GM19025 (cell line): ENCODE results near the gene CA11.
A peak's percentile ranks its signal among the peaks of the same experiment; 100 is the strongest.
"Not testable (repeated sequence)": the region's sequence is repeated elsewhere in the genome, so short reads cannot be mapped to it uniquely, and the experiment has no call there.

ENCODE experiments used
- ATAC-seq: cut with Tn5 transposase; IDR thresholded peaks from one replicate; pipeline ENCODE4 v1.9.1; 2021; ENCODE audit warnings: mild to moderate bottlenecking, low read depth, moderate library complexity; ENCODE audit not compliant: unreplicated experiment

The CA11 gene

GRCh38 chr19:48644839-48645619 lies 958 bp downstream of the CA11 start:
- ATAC-seq, result no peak

DNA sequence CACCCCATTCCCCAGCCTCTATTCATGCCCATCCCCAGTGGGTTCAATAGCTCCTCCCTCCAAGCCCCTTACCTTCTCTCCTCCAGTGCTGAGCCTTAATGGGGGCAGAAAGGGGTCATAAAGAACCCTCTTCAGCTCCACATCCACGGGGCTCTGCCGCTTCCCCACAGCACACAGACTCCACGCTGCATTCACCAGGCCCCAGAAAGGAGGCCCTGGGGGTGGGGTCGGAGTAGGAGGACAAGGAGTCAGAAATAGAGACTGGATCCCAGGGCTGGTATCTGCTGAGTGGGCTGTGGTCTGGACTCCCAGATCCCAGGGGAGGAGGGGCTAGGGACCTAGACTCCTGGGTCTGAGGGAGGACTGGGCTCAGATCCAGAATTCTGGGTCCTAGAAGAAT lies 1.6 kb downstream of the CA11 start:
- ATAC-seq, result no peak

DNA sequence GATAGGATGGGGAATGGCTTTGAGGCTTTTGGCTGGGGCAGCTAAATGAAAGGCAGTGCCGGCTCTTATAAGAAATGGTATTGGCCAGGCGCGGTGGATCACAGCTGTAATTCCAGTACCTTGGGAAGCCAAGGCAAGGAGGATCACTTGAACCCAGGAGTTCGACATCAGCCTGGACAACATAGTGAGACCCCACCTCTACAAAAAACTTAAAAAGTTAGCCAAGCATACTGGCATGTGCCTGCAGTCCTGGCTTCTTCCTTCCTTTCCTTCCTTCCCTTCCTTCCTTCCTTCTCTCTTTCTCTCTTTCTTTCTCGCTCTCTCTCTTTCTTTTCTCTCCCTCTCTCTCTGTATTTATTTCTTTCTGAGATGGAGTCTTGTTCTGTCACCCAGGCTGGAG lies 3.1 kb downstream of the CA11 start:
- ATAC-seq, result no peak

GRCh38 chr19:48641850-48642249 lies 4.1 kb downstream of the CA11 start:
- no peak for ATAC-seq

GRCh38 chr19:48639483-48640375 lies 6.3 kb downstream of the CA11 start:
- no peak for ATAC-seq

DNA sequence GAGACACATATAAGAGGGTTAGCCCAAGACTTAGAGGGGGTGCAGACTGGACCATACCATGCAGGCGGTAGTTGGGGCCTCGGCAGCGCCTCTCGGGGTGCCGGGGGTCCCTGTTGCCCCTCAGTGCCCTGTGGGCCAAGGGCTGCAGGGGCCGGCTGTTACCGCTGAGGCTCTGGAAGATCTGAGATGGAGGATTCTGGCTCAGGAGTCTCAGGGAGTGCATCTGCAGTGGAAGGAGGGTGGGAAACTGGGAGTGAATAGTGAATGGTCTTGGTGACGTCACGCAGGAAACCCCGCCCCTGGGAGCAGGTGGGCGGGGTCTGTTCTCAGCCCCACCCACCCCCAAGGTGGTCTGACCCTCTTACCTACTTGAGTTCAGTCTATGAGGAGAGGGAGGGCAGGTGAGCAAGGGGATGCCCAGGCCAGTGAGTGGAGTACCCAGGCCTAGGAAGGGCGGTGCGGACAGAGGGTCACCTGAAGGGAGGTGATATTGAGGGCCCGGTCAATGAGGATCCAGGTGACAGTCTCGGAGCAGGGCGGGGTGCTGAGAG lies 7.1 kb downstream of the CA11 start:
- ATAC-seq, result no peak

DNA sequence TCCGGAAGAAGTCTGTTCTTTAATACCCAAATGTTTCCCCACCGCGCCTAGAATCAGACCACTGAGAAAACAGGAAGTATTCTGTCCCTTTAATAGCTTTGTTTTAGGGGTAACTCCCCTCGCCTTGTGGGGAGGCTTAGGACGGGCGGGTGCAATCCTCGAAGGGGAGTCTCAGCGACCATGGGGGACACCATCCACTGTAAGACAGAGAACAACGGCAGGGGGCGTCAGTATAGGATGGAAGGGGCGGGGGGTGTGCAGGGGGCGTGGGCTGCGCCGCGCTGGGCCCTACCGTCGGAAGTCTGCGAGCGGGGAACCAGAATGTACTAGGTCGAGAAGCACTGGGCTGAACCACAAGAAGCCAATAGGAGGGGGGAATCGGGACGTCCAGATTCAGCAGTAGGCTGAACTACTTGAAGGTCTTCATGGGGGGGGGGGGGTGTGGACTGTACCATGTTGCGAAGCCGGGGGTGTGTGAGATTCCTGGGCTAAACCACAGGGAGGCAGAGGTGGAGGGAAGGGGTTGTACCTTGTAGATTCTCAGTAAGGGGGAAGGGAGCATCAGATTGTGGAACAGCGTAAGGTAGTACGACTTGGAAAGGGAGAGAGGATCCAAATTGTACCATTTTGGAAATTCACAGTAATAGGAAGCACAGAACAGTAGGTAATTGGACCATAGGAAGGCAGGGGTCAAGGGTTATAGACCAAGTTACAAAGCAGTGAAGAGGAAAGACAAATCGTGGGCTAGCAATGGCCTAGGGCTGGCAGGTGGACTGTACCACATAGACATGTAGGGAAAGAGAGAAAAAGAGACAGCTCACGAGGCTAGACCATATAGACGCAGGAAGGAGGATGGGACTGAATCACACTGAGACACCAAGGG lies 7.8 kb downstream of the CA11 start:
- ATAC-seq, result no peak

DNA sequence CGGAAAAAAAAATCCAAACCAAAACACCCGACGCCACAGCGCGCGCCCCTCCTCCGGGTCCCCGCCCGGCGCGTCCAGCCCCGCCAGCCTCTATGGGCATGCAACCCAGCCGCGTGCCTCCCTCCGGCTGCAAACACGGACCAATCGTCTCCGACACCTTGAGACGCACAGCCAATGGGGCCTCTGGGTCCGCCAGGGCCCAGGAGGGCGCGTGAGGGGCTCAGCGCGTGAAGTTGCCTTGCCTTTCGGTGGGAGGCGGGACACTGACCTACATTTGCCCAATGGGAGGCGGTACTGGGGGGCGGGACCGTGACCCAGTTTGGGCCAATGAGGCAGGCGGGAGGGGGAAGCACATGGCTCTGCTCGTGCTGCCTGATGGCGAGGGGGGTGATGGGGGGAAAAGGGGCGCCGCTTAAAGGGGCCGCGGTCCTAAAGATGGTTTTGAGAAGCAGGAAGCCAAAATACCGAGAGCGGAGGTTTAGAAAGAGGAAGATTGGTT lies 8.5 kb downstream of the CA11 start:
- ATAC-seq, result peak; percentile 74

- ATAC-seq, result no peak
Measured at GRCh38 chr19:48636859-48637448, 9.0 kb downstream of the CA11 start, which contains the start of gene DBP. DBP (minus strand) TSS chr19:48637379; CDS start chr19:48636994, 385 bp downstream.

DNA sequence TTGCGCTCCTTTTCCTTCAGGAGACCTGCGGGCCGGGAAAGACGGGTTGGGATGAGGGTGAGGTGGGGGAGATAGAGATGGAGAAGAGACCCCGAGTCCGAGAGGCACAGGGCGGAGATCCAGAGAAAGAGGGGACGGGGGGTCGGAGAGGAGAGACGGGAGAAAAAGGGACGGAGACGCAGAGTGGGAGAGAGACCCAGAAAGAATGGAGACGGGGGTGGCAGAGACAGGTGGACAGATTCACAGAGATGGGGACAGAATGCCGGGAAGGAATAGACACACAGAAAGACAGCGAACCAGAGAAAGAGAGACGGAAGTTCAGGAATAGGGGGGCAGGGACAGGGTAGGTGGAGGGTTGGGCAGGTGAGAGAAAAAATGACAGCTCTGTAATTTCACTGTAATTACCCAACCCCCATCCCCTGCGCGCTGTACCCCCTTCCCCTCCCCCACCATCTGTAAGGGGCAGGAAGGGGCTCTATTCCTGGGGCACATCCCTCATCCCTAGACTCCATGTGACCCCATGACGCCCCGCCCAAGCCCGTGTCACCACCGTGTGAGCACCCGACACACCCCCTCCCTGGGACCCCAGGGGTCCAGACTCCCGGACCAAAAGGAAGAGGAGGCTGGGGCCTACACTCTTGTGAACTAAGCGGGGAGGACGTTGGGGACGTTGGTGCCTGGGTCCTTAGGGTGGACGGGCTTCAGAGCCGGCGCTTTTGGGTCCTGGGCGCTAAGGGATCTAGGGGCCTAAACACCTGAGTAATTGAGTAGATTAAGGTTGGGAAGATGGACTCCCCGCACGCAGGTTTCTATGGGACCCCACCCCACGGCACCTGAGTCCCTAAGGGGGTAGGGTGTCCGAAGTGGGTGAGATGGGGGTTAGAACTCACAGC lies 9.8 kb downstream of the CA11 start:
- no peak for ATAC-seq

DNA sequence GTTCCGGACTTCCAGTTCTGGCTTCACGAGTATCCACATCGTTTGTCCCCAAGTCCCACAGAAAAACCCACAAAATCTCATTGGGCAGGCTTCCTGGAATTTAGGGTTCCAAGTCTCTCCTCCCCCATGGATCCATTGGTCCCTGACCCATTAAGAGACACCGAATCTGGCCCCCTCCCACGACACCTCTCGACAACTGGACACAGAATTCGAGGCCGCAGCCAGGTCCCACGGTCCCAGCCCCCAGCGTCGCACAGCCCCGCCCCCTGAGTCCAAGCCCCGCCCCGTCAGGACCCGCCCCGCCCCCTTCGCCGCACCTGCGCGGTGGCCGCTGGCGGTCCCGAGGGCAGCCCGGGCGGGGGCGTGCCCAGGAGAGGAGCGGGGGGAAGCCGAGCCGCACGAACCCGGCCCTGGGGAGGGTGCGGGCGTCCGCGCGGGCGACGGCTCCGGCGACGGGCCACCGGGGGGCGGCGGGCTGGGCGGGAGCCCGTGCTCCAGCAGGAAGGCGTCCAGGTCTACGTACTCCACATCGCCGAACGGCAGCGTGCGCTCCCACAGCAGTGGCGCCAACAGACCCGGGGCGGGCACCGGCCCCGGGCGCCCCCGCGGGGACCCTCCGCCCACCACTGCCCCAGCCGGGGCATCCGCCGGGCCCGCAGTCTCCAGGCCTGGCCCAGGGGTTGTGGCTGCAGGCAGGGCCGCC lies 10.6 kb downstream of the CA11 start:
- no peak for ATAC-seq

- ATAC-seq, result peak; percentile 29
Measured at GRCh38 chr19:48634424-48635262, 11.3 kb downstream of the CA11 start.

GRCh38 chr19:48634036-48634342 lies 12.0 kb downstream of the CA11 start:
- ATAC-seq, result no peak

DNA sequence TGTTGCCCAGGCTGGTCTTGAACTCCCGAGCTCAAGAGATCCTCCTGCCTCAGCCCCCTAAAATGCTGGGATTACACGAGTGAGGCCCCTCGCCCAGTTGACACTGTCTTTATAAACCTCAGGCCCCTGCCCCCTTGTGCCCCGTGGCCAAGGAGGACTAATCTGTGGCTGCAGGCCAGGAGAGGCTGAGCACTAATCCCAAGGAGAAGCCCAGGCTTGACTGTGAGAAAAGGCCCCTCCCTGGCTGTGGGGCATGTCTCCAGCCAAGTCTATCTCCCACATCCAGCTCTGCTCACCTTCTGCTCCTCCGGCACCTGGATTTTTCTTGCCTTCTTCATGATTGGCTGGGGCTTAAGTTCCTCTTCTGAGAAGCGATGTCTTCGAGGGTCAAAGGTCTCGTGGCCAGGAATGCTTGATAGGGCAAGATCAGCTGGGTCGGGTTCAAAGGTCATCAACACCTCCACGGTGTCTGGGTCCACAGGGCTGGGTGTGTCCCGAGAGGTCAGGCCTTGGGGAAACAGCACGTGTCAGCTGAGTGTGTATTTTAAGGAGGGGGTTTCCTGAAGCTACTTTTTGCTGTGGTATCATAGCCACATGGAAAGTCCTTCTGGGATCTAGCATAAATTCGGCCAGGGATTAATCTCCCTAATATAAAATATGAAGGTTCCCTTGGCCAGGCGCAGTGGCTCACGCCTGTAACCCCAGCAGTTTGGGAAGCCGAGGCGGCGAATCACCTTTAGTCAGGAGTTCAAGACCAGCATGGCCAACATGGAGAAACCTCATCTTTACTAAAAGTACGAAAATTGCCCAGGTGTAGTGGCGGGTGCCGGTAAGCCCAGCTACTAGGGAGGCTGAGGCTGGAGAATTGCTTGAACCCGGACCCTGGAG lies 12.6 kb downstream of the CA11 start:
- no peak for ATAC-seq

DNA sequence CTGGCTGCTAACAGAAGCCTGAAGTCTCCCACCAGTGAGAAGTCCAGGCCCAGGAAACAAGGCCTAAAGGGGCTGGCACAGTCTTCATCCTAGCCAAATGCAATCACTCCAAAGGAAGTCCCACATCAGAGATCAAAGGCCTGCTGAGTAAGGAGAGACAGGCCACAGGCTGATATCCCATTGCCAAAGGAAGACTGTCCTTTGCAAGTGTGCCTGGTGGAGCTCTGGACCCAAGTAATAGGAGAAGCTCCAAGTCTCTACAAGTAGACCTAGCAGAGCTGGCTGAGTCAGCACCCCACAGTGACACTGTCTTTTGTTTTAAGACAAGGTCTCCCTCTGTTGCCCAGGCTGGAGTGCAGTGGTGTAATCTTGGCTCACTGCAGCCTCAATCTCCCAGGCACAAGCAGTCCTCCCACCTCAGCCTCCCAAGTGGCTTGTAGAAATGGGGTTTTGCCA lies 13.3 kb downstream of the CA11 start:
- ATAC-seq, result no peak

DNA sequence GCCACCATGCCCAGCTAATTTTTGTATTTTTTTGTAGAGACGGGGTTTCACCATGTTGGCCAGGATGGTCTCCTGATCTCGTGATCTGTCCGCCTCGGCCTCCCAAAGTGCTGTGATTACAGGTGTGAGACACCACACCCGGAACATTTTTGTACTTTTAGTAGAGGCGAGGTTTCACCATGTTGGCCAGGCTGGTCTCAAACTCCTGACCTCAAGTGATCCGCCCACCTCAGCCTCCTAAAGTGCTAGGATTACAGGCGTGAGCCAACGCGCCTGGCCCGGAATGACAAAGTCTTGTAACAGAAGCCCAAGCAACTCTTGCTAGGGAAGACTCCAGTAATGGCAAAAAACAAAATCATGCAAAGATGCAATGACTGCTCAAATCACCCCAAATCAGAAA lies 13.7 kb downstream of the CA11 start:
- ATAC-seq, result not testable (repeated sequence)
